ENCODE results near the gene ERBB4.

Gene ERBB4

DNA sequence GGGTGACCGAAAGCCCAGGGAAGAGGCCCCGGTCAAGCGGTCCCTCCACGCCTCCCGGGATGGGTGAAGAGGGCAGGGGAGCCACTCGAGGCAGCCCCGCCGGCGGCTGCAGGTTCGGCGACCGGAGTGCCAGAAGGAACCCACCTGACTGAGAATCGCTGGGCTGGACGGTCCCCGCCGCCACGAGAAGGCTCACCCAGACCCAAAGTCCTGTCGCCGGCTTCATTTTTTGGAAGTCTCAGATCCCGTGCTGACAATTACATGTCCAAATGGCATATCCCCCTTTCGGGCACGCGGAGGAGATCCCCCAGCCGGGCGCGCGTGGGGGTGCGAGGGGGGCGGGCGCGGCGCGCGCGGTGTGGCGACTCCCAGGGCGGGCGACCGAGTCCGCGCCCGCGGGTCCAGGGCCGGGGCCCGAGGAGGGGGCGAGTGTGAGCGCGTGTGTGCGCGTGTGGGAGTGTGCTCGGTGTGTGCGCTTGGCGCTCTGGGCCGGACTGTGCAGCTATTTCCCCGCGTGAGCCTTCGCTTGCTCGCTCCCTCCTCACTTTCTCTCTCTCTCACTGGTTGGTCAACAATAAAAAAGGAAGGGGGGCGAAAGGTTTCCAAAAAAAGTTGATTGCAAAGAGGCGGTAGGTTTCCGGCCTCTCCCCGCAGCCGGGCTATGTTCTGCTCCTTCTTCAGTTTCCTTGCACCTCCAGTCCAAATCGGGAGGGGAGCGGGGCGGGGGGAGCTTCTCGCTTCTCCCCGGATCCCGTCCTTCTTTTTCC lies at the start of gene ERBB4:
Gene ERBB4, minus strand, starts transcription at position 498 of the 767 bp plus-strand sequence. Its CDS starts 272 bp downstream, at position 226.
- no peak for DNase-seq

DNA sequence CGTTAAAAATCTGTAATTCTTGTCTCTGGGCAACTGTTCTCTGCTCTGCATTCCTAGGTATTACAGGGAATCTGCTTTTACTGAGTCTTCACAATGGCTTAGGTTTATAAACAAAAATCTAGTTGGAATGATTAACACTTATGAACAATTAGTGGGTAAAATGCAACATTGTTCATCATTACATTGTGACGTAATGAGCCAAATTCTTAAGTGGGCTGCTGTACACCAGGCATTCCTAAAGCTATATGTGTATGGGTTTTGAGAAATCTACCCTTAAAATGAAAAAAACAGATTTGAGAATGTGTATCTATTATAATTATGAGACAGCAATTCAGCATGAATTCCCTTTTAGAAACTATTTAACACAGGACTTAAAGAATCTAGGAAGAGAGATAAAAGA lies 41.5 kb upstream of the ERBB4 start:
- no peak for DNase-seq

DNA sequence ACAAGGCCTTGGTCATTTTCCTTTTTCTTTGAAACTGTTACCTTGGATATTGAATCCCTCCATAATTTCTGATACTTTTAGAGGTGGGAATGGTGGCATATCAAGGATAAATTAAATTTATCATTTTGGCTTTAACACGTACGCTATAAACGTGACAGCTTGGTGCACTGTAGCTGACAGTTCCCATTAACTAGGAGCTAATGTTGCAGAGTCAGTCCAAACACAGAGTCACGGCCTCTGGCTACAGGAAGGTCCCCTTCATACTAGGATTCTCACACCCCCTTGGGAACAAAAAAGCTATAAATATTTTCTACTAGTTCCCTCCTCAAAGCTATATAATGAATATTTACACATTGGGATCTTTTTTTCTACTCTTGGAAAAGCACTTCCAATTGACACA lies 17.7 kb upstream of the ERBB4 start:
- DNase-seq = no peak

DNA sequence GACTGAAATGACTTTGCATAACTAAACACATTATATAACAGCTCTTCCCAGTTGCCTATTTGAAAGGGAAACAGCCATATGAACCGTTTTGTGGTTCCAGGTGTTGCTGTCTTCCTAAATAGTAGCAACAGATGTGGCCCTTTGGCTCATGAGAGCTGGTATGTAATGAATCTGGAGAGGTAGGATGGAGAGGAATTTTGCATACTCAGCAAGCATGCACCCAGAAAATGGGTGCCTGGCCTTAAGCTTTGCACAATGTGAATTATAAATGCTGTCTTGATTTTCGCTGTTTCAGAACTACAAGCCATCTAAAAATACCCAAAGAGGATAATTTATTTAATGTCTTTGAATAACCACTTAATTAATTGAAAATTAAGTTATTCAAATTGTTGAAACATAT lies 15.6 kb upstream of the ERBB4 start:
- no peak for DNase-seq

DNA sequence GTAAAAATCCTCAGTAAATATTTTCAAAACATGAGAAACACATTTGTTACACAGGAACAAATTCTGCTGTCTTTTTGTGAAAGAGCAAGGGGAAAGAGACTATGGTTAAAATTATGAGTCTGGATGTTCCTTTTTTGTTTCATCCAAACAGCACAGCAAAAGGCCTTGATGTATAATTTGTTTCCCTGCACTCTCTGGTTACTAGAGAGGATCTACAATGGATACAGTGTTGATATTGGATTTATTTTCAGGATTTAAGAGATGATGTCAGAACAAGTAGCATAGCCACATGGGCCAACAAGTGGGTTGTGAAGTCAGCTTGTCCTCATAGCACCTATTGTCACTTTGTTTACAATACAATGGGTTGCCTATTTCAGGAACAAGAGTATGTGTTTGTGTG lies 11.3 kb upstream of the ERBB4 start:
- DNase-seq = no peak

DNA sequence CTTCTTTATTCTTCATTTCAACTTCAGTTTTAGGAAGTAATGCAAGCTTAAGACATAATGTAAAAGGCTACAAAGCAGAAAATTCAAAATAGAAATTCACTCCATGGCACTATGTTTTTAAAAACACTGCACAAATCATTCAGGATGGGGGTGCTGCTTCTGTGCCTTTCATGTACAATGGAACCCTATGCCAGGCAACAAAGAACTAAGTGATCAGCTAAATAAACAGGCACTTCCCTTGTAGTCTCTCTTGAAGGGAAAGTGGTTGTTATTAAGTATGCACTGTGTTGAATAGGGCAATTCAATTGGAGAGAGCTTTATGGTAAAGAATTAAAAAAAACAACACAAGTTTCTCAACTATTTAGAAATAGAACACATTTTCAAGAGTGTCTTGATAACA lies 10.9 kb upstream of the ERBB4 start:
- DNase-seq = no peak

DNA sequence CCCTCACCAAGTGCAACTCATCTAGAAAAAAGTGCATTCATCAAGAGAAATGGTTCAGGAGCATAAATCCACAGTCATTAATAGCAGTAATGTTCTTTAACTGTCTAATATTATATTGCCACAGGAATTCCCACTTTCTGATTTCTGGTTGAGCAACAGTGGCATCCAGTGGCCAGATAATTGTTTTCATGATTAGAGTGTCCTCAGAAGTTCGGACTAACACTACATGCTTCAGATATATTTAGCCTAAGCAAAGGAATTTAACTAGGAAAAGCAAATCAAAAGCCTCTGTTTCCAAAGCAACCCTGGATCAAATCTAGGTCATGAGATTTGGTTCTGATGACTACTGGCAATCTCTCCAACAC lies 9.8 kb upstream of the ERBB4 start:
- DNase-seq = no peak

DNA sequence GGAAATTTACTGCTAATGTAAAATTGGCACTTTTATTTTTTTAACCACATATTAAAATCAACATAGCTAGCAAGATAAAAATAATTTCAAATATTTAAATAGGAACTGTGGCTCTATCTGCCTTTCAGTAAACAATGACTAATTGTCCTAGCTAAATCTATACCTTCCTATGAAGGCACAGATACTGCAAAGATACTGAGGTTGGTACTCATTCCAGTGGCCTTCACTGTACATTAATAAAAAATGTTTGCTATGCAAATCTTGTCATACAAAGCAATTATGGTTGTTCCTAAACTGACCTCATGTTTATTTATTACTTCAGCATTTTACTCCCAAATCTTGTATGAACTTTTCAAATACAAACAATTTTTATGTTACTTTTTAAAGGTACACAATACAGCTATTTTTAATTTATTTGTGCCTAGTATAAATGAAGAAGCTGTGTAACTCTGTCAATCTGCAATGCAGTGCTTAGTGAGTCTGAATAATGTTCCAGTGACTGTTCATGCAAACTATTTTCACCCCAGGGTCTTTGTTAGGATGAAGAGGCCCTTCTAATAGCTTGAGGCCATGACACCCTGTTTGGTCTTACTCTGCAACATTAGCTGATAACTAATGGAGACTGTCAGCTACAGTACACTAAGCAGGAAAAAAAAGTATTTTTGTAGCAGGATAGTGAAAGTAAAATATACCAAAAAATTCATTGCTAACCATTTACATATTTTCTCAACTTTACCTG lies 9.3 kb upstream of the ERBB4 start:
- no peak for DNase-seq

DNA sequence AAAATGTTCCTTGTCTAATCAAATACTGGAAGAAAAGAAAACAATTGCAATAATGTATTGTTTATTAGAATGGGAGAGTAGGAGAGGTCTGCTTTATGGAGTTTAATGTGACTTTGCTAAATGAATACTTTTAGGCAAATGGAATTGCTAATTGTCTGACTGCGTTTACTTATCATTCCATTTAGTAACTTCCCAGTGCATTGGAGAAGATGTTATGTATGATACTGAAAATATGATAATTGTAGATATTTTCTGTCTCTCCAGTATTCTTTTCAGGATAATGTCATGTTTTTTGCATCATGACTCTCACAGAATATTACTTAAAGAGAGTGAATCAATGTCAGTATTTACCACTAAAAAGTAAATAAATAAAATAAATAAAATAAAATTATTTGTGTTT lies 8.1 kb upstream of the ERBB4 start:
- no peak for DNase-seq

DNA sequence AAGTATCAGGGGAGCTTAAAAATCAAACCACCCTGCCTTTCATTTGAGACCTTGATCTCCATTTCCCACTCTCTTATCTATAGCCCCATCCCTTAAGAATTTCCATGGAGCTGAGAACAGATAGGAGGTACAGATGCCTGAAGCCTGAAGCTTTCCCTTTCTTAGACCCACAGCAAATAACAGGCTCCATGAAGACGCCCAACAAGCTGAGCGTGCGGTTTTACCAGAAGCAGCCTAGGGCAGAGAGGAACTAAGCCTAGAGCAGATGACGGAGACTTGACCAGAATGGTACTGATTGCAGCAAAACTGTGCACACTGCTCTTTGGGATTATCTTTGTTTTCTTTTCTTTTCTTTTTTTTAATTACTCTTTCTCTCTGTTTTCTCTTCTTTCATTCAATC lies 1.7 kb upstream of the ERBB4 start:
- no peak for DNase-seq

DNA sequence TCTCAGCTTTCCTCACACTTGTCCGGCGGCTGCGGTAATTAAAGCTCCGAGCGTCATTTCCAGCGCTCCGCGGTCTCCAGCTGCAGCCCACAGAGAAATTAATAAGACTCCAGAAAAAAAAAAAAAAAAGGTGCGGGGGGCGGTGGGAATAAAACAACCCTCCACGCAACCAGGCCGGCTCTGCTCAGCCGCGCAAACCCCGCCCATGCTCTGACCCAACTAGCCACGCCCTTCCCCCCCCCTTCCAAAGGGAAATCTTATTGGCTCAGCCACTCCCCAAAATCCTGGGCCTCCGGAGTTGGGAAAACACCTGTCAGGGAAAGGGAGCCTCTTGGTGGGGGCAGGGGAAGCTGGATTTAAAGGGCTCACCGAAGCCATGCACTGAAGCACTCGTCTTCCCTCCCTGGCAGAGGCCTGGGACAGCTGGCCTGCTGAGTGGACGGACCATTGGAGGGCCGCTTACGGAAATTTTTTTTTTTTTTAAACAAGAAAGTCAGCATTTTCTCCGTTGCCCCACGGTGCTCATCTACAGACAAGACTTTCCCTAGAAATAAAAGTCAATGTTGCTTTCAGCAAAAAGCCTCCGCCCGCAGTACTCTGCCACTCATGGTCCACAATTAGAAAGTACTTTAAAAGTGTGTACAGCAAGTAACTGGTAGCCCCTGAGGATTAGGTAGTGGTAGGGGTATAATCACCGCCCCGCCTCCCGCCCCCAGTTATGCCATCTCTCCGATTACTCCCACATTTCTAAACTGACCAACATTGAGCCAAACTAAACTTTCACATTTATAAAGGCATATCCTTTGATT lies 674 bp upstream of the ERBB4 start:
- DNase-seq = no peak

DNA sequence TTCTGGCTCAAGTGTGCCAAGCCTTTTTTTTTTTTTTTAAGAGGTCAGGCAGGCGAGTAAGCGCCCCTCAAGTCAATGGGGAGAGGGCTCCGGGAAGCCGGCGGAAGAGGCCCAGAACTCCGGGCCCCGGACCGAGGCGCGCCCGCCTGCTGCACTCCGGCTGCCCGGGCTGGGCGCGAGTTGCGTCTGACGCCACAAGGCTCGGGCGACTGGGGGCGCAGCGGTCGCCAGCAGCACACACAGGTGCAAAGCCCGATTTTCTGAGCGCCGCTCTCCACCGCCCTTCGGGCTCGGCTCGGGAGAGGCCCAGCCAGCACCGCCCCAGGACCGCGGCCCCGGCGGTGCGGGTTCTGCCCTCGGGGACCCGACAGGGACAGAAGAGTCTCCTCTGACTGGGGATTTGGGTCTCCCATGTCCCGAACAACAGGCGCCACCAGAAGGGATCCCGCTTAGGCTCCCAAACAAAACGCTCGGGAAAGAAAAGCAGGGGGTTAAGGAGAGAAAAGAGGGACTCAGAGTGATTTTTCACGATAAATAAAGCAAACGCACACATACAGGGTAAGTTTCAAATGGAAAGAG lies 787 bp downstream of the ERBB4 start:
- DNase-seq = no peak

DNA sequence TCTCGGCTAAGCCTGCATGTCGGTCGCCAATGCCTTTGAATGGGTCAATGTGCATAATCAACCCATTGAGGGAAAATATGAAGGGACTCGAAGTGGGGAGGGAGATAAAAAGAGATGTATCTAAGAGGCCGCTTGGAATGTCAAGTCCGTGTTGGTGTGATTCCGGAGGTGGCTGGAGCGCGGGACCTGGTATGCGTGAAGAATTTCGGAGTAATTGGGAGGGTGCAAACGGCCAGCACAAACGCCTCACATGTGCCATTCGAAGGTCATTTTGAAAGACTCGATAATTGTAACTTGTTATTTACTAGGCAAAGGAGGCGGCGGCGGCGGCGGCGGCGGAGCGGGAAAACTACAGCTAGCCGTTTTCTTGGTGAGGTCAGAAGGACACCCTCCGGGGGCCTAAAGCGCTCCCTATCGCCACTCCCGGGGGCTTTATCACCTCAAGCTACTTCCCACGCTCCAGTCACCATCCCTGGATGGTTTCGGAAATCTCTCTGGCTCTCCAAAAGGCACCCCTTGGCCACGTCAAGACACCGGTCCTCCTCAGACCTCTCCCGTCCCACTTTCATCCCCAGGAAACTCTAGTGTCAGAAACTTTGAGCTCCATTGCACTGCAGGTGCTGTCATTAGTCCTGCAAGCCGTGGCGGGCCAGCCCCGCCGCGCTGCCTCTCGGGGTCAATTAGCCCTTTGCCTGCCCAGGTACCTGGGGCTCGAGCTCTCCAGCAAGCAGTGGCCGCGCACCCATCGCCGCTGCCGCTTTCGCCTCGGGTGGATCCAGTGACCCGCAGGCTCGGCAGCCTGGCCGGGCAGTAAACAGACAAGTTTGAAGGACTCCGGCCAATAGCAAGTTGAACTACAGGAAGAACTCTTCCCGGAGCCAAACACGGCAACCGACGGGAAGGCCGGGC lies 1.5 kb downstream of the ERBB4 start:
- DNase-seq = no peak

DNA sequence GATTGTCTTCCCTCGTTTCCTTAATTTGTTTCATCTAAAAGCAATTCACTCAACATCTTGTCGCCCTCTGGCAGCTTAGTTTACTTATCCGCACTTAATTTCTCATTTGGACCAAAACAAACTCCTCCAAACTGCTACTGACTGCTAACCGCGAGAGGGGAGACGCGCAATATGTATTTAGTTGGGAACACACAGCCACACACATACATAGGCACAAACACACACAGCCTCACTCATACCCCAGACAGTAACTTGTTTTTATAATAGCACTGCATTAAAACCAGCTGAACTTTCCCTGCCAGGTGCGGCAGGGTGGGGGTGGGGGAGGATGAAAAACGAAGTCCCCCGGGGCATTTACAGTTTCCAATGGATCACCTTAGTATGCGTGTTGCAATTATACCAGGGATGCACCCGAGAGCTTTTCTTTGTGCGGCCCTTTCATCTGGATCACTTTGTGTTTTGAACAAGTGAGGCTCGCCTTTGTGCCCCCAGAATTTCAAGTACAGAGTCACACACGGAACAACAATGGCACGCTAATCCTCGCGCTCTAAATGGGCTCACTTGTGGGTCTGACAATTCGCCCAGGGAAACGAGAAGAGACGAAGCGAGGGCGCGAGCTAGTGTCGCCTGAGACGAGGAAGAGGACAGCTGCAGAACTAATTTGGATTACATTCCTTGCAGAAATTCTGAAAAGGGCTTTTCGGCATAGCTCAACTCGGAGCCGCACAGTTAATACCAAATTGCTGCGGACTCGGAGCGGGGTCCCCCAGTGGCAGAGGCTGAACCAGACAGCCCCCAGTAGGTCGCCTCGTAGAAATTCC lies 2.4 kb downstream of the ERBB4 start:
- DNase-seq = no peak

DNA sequence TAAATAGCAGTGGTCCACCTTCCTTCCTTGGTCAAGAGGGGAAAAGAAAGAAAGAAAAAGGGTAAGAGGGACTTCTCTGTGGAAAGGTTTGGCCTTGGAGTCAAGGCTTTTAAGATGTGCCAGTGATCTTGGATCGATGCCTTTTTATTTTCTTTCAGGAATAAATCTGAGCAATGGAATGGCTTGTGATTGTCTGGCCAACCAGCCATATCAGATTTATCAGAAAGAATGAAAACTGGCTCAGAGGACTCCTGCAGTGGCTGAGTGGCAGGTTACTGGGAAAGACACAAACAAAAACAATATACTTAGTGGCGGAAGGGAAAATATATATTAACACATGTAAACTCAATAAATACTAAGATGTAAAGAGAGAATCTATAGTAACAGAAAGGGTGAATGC lies 4.3 kb downstream of the ERBB4 start:
- DNase-seq = no peak

DNA sequence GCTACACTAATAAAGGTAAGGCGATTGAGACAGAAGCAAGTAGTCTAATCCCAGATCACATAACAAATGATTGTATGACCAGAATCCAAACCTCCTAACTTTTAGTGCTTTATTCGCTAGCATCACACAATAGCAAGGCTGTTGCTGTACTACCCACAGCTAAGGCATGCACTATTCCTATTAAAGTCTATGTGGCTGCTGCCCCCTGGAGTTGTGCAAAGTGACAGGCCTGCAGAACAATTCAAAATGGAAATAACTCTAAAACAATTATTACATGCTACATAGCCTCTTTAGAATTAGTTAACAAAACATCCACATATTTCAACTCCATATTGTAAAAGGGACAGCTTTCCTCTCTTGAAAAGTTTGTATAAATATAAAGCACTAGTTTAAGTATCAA lies 6.0 kb downstream of the ERBB4 start:
- DNase-seq = no peak

DNA sequence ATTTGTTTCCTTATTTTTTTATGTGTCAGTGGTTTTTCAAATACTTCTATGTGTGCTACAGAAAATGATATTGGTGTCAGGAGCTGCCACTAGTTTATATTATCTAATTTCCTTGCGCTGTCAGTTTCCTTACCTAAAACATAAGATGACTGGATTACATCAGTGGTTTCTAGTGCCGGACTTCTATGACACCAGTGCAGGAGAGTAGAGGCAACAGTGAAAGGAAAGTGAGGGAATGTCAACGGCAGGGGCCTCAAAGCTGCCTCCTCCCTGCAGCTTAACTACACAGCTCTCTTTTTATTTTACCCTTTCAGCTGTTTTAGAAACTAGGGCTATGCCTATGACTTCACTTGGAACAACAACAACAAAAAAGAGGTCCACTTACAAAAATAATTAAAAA lies 6.5 kb downstream of the ERBB4 start:
- DNase-seq = no peak

DNA sequence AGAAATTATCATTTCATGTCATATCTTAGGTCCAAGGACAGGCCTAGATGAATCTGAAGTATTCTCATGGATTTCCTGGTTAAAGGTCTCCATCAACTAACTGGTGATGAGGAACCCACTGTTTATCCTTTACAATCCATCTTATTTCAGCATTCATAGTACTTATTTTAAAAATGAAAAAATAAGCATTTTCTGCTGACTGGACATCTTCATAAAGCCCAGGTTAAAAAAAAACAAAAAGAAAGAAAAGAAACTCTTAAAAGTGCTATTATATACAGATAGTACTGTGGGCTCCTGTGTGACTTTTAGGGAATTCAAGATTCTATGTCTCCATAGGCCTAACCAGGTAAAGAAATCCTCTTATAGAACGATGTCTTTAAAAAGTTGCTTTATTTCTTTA lies 7.1 kb downstream of the ERBB4 start:
- DNase-seq = no peak

DNA sequence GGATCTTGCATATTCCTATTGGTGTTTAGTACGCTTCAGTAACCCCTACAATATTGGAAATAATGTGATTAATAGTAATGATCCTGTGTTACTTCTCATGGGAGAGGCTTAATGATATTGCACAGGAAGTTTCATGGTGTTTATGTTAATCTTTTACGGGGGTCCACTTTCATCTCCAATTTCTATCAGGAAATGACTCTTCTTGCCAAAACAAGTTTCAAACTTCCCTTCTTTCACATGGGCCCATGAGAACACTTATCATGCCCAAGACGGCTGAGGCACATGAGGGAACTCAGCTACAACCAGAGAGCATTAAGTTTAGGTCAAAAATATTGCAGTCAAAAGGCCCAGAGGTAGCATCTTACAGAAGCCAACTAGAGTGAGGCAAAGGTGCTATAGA lies 7.6 kb downstream of the ERBB4 start:
- no peak for DNase-seq

DNA sequence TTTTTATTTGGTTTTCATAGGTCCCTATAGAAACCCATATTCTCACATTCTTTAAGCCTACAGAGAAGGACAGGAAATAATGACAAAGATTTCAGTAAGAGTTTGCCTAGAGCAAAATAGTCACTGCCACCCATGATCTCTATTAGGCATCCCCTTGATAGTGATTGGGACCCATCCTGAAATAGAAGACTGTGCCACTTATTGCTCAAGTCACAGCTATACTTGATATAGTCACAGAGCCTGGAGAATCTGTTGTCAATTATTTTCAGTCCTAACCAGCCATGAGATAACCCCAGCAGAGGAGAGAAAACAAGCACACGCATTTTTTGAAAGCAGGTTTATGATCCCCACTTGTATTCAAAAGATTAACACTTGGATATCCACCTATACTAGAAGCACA lies 8.2 kb downstream of the ERBB4 start:
- DNase-seq = no peak

DNA sequence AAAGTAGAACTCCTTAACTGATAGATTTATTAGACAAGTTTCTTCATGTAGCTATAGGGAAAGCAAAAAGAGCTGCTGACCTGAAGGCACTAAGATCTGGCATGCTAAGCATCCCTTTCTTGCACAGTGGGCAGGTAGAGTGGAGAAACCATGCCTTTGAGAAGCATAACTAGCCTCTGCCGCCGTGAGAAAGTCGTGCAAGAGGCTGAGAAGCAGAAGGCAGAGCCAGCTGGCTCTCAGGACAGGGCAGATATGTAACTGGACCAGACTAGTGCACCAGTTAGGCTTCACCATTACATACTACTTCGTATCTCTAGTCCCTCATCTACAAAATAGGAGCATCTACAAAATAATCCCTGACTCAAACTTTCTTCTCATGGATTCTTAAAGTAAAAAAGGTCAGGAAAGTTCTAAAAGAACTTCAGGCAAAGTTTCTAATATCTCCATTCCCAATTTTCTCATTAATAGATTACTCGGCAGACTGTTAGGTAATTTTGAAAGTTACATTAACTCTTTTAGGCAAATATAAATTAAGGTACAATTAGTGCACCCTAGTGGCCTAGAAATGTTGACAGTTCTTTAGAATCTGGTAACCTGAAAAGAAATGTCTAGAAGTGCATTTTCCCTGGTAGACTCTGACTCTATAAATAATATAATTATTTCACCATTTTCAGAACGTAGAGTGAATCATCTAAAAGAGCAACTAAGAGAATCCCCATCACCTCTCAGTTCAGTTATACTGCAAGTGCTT lies 10.3 kb downstream of the ERBB4 start:
- no peak for DNase-seq
